A204.1 (cell line): Measurements from ENCODE around the gene OTUD7B.
"Not testable (repeated sequence)": the region's sequence is repeated elsewhere in the genome, so short reads cannot be mapped to it uniquely, and the experiment has no call there.

ENCODE experiments used
- FAIRE-seq: peaks from 2 replicates; lab custom pipeline; 2012; peaks lifted over from hg19 to GRCh38; lab: Jason Lieb, UNC

Gene OTUD7B

GRCh38 chr1:150002217-150002616, 8.3 kb downstream of the OTUD7B start:
- FAIRE-seq: no peak

GRCh38 chr1:150001415-150001814, 9.1 kb downstream of the OTUD7B start:
- no peak for FAIRE-seq

- FAIRE-seq: no peak
These were observed 12.8 kb downstream of the OTUD7B start for GRCh38 chr1:149997585-149998262.

GRCh38 chr1:149995927-149996326, 14.6 kb downstream of the OTUD7B start:
- FAIRE-seq: no peak

GRCh38 chr1:149993764-149994163, 16.8 kb downstream of the OTUD7B start:
- no peak for FAIRE-seq

GRCh38 chr1:149993181-149993580, 17.3 kb downstream of the OTUD7B start:
- FAIRE-seq: no peak

- no peak for FAIRE-seq
These were observed 23.3 kb downstream of the OTUD7B start for GRCh38 chr1:149987297-149987595.

- no peak for FAIRE-seq
These were observed 23.8 kb downstream of the OTUD7B start for GRCh38 chr1:149986486-149987296.

- FAIRE-seq: no peak
These were observed 30.5 kb downstream of the OTUD7B start for GRCh38 chr1:149979972-149980540.

GRCh38 chr1:149979245-149979971, 31.1 kb downstream of the OTUD7B start:
- FAIRE-seq: peak; percentile 6

- no peak for FAIRE-seq
These were observed 31.9 kb downstream of the OTUD7B start for GRCh38 chr1:149978547-149979023.

GRCh38 chr1:149977345-149977744, 33.2 kb downstream of the OTUD7B start:
- no peak for FAIRE-seq

GRCh38 chr1:149972547-149972946, 38.0 kb downstream of the OTUD7B start:
- no peak for FAIRE-seq

- FAIRE-seq: no peak
These were observed 42.9 kb downstream of the OTUD7B start for GRCh38 chr1:149967646-149968045.

GRCh38 chr1:149967041-149967440, 43.5 kb downstream of the OTUD7B start:
- FAIRE-seq: no peak

GRCh38 chr1:149966405-149966804, 44.1 kb downstream of the OTUD7B start:
- FAIRE-seq: no peak

- no peak for FAIRE-seq
These were observed 45.1 kb downstream of the OTUD7B start for GRCh38 chr1:149965440-149965839.

- FAIRE-seq: no peak
These were observed 47.2 kb downstream of the OTUD7B start for GRCh38 chr1:149963358-149963757.

GRCh38 chr1:149962736-149963135, 47.8 kb downstream of the OTUD7B start:
- no peak for FAIRE-seq

GRCh38 chr1:149962039-149962647, 48.4 kb downstream of the OTUD7B start:
- peak; percentile 88 for FAIRE-seq

- not testable (repeated sequence) for FAIRE-seq
These were observed 53.0 kb downstream of the OTUD7B start for GRCh38 chr1:149957548-149957947.

- FAIRE-seq: no peak
These were observed 60.6 kb downstream of the OTUD7B start for GRCh38 chr1:149949911-149950310.
